Measurements from ENCODE around the gene LHPP.

Gene LHPP

DNA sequence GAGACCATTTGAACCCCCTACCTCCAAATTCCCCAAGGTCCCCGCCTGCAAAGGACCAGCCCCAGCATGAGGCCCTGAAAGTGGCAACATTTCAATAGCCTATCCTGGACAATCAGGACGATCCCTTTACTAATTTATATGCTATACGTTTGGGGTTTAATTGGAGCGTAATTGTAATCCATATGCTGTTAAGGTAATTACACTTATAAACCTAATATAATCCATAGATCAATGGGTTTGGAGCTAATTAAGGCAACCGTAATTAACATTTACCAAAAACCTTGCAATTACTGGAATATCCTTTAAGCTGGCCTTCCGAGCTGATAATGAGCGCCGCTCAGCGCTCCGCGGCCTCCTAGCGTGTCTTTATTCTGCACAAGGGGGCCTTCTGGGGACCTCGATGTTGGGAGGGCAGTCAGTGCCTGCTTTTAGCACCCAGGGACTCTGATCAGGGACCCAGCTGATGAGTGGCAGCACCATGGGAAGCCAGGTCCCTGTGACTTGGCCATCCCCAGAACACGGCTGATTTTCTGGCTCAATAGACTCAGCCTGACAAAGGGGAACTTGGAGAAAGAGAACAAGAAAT, 91.2 kb downstream of the LHPP start:
- DNase-seq, result no peak

DNA sequence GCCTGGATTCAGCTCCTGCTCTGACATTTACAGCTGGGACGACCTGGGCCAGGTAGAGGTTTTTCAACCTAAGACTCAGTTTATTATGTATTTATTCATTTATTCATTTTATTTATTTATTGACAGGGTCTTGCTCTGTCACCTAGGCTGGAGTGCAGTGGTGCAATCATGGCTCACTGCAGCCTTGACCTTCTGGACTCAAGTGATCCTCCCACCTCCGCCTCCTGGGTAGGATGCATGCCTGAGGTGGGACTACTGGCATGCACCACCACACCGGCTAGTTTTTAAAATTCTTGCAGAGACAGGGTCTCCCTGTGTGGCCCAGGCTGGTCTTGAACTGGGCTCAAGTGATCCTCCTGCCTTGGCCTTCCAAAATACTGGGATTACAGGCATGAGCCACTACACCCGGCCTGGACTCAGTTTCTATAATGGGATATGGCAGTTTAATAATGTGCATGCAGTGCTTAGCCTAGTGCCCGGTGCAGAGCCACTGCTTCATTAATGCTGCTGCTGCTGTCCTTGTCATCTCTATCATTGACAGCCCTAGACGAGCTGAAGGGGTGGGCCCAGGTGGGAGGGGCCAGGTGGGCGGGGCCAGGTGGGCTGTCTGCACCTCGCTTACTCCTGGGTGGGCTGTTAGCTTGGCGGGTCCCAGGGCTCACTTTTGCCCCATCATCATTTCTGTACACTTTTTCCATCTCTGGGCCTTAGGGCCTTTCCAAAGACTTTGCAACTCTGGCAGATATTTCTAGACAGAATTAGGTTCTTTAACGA, 92.6 kb downstream of the LHPP start:
- DNase-seq, result no peak

DNA sequence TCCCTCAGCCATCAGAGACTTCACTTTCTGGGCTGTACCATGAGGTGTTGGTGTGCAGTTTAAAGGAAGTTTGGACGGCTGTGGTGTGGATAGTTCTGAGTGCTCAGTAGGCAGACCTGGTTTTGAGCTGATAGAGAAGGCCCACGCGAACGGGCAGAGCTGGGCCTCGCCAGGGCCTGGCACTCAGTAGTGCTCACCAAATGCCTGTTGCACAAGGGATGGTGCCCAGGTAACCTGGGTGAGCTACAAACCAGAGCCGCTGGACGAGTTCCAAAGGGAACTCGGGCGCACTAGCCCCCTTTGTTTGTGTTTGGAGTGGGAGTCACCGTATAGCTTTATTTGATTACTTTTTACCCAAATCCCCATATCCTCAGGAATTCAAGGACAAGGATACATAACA, 95.5 kb downstream of the LHPP start:
- no peak for DNase-seq

DNA sequence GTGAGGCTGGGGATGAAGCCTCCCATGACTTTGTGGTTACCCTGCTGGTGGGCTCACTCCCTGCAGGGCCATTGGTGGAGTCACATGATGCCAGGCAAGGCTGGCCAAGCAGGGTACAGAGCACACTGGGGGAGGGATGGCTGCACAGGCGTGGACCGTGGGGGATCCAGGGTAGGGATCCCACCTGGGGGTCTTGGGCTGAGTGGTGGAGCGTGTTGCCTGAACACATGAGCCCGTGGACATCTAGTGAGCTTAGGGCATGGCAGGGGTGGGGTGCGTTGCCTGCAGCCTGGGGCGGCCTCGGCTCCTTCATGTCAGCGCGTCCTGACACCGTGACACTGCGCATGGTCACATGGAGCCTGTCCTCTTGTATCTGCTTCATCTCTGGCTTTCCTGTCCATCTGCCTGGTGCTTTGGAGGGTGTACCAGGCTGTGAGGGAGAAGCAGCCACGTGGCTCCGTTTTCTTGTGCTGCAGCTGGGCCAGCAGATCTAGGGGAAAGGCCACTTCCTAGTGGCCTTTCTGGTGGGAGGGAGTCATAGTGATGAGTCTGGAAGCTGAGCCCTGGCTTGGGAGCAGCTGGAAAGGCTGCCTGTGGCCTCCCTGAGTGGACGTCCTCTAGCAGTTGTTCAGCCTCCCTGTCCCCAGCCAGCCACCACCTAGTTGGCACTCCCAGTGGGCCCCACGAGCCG, 96.2 kb downstream of the LHPP start:
- peak in 18 of 56 donors; percentile 15 to 66 (median 33) for DNase-seq

DNA sequence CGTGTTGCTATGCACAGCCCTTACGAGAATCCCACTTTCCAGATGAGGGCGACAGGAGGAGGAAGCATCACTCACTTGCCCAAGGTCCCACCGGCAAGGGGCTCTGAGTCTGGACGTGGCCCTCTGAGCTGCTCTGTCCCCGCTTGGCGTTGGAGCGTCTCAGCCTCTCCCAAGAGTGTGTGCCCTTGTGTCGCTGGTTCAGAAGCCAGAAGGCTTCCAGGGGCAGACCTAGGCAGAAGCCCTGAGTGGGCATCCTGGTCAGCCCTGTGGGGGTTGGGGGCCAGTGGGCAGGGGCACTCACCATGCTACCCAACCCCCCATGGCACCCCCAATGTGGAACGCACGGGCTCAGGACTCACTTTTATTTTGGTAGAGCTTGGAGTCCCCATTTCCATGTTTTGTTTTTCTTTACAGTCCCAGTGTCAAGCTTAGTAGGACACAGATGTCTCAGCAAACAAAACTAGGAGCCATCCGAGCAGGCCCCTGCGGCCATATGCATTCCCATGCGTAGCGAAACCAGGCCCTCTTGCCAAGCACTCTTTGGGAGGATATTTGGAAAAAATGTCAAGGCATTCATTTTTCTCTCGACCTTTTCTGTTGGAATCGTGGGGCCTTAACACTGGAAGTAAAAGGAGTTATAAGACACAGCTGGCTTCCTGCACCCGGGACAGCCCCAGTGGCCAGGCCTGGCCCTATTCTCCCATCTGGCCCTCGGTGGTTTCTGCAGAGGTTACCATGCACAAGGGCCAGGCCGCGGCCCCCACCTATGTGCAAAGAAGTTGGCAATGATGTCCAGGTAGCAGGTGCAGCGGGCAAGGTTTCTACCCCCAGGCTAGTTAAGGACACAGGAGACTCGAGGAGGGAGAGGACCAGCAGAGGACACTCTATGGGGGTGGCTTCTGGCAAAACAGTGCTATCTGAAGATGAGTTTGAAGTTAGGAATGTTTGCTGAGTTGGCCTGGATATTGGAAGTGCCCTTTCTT, 97.0 kb downstream of the LHPP start:
- DNase-seq, result no peak

DNA sequence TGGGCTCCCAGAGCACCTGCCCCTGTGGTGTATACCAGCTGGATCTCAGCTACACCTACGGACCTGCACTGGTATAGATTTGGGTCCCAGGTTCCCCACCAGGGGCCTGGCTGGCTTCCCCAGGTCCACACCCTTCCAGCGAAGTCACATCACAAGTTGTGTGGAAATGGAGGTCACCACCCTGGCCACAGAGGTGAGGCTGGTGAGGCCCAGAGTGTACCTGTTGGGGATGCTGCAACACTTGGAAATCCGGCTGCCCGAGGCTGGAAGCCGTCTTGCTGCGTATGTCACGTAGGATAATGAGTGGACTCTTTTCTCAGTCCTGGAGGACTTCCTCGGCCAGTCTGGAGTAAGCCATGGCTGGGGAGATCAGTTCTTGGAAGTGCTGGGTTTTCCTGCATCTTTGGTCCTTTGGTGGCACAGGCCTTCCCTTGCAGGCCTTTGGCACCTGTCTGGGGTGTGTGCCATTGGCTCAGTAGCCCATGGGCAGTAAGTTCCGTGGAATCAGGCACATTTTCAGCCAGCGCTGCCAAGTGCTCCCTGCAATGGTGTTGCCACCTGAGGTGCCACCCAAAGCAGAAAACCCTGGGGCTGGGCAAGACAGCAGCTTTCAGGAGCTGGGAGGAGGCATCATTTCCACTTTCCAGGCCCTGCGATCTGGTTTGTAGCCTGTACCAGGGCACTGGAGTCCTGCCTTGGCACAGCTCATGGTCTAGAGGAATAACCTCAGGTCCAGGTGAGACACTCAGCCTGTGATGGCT, 97.9 kb downstream of the LHPP start:
- no peak for DNase-seq

DNA sequence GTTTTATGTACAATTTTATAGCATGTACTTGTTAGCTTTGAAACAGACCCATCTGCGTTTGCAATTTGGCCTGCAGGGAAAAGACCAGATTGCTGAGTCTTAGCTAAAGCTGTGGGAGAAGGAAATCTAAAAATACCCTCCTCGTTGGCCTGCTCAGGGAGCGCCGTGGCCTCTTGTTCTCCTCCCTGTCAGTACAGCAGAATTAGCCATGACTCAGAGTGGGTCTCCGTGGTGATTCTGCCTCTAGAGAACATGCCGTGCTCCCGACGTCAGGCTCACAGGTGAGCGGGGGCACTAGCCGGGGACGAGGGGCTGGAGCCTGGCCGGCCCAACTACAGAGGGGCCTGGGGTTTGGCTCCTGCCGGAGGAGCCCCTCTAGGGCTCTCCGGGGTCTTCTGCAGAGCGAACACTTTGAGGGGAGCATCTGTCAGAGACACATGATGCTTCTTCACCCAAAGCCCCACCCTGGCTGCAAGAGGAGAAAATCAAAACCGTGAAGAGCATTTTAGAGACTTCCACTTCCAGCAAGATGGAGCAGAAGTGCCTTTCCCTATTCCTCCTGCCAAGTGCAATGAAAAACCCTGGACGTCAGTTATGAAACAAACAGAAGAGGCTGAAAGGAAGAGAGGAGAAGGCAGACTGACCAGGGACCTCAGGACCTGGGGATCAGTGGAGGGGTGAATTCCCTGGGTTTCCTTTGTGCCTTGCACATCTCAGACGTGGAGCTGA, 98.9 kb downstream of the LHPP start:
- DNase-seq, result peak in 20 of 56 donors; percentile 14 to 59 (median 35)

DNA sequence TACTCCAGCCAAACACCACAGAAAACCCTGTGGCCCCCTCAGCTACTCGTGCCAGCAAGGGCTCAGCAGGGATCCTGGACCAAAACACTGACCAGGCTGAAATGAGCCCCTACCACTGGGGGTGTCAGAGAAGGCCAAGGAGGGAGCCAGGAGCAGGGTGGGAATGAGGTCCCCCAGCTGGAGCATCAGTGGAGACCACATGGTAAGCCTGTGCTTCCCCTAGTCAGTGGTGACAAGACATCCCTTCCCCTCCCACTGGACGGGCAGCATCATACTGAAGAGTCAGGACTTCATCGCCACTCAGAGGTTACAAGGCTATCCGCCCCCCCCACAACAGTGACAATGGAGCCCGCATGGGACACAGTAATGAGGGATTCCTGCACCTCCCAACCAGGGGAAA, 99.6 kb downstream of the LHPP start:
- no peak for DNase-seq

DNA sequence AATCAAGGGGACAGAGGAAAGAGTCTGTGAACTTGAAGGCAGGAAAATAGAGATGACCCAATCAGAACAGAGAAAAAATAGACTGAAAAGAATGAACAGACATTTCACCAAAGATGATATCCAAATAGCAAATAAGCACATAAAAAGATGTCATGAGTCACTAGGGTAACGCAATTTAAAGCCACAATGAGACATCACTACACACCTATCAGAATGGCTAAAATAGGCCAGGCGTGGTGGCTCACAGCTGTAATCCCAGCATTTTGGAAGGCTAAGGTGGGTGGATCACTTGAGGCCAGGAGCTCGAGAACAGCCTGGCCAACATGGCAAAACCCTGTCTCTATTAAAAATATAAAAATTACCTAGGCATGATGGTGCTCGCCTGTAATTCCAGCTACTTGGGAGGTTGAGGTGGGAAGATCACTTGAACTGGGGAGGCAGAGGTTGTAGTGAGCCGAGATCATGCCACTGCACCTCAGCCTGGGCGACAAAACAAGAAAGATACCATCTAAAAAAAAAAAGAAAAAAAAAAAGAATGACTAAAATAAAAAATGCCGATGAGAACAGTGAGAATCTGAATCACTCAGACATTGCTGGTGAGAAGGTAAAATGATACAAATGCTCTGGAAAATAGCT, 100.9 kb downstream of the LHPP start:
- no peak for DNase-seq

DNA sequence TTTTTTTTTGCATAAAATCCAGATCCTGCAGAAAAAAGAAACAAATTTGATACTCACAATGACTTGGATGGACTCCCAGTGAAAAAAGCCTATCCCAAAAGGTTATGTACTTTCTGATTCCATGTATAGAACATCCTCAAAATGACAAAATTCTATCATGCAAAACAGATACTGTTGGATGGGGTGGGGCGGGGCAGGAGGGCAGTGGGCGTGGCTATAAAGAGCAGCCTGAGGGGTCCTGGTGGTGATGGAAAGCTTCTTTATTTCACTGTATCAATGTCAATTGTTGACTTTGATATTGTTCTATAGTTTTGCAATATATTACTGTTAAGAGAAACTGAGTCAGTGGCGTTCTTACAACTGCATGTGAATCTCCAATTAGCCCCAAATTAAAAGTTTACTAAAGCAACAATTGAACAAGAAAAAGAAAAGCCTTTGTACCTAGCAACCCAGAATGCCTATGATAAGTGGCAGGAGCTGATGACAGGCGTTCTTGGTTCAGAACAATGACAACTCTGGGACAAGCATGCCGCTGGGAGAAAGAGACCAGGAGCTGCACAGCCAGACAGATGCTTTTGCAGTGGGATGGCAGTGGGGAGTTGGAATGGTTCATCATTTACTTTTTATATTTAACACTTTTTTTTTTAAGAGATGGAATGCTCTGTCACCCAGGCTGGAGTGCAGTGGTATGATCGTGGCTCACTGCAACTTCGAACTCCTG, 101.9 kb downstream of the LHPP start:
- DNase-seq, result no peak

DNA sequence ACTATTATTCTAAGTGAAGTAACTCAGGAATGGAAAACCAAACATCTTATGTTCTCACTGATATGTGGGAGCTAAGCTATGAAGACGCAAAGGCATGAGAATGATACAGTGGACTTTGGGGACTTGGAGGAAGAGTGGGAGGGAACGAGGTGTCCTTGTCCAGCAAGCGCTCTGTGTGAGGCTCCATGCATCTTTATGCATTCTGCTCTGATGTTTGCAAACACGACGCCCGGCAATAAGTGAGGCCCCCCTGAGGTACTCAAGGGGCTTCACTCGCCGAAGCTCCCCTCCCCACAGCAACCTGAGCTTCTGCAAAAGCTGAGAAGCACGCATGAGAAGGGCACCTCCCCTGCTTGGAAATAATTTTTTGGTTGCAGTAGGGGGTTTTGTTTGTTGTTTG, 103.3 kb downstream of the LHPP start:
- DNase-seq, result no peak

DNA sequence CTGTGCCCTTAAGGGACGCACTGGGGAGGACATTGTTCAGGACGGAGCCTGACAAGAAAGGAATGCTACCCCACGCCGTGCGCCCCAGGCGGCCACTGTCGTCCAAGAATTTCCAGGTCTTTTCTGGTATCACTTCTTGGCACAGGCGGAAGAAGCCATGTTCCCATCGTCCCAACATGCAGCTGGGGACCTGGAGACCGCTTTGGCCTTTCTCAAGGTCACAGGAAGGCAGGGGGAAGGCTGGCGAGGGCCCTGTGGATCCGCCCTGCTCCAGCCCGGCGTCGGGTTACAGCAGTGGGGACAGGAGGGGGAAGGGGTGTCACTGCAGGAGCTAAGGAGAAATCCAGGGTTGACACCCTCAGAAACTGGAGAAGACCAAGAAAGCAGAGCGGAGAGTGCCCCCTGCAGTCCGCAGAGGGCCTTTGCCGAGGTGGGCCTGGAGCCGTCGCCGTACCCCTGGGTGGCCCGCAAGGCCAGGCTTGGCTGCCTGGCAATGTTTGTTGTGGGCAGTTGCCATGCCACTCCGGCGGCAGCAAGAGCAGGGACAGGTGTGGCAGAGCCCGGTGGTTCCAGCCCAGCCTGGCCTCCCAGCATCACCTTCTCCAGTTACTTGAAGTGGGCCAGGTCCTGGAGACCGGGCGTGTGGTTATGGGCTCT, 104.1 kb downstream of the LHPP start:
- no peak for DNase-seq

DNA sequence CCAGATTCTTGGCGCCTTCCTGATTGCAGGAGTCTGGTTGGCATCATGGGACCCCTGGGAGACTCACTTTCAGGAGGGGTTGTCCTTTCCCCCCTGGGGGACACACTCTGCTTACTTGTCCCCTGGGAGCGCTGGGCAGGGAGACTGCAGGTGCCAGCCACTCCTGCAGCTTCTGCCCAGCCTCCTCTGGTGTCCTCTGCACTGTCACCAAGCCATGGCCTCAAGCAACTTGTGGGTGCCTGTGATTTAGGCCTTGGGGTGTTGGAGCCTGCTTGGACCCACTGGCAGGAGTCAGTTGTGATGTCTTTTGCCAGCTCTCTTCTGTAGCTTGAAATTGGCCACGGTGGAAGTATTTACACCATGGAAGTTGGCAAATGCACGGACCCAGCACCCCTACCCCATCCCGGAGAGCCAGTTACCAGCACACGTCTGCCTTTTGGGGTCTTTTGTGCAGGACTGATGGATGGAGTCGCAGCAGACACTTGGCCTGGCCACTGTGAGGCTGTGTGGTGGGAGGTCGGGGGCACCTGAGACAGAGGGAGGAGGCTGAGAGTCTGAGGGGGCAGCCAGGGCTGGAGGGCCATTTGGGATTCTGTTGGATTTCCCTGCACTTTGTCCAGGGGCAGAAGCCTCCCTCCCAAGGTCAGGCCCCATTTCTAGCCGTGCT, 104.7 kb downstream of the LHPP start:
- DNase-seq, result no peak

DNA sequence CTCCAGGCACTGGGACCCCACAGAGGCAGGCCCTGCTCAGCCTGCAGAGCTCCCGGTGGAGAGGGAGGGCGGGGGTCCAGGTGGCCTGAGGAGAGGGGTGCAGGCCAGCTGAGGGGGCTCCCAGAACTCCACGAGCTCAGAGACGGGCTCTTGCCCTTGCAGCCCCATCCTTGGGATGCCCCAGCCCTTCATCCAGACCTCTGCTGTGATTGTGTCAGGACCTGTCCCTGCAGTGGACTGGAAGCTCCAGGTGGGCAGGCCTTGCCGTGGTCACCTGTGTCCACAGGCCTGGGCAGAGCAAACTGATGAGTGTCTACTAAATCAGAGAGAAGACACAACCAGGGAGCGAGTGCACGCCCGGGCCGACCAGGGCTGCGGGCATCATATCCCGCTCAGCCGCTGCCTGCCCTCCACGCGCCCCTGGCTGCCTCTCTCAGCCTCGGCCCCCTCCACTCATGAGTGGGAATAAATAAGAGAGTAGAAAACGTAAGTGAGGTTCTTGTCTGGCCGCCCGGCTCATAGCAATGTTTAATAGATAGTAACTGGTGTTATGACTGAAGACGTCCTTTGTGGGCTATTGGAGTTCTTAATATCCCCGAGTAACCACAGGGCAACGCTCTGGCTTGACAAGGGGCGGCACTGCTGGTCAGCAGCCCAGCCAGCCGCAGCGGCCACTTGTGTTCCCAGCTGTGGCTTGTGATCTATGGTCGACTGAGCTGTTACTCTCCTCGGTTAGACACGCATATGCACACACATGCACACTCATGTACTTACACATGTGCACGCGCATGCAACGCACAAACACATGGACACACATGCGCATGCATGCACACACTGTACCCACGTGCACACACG, 105.6 kb downstream of the LHPP start:
- peak in 13 of 56 donors; percentile 17 to 59 (median 33) for DNase-seq

DNA sequence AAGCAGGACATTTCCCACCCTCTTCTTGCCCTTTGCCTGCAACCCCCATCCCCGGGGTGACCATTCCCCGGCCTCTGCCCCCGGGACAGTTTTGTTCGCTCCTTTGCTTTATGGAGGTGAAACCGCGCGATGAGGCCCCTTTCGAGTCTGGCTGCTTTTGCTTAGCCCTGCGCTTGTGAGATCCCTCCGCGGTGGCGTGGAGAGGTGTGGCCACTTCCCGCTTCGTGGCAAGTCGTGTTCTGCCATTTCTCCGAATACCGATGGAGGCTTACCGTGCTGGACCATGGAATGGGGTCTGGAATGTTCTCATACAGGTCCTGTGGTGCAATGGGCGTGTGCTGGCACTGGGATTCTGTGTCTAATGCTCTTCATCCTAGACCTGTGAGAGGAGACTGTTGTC, 106.7 kb downstream of the LHPP start:
- no peak for DNase-seq

DNA sequence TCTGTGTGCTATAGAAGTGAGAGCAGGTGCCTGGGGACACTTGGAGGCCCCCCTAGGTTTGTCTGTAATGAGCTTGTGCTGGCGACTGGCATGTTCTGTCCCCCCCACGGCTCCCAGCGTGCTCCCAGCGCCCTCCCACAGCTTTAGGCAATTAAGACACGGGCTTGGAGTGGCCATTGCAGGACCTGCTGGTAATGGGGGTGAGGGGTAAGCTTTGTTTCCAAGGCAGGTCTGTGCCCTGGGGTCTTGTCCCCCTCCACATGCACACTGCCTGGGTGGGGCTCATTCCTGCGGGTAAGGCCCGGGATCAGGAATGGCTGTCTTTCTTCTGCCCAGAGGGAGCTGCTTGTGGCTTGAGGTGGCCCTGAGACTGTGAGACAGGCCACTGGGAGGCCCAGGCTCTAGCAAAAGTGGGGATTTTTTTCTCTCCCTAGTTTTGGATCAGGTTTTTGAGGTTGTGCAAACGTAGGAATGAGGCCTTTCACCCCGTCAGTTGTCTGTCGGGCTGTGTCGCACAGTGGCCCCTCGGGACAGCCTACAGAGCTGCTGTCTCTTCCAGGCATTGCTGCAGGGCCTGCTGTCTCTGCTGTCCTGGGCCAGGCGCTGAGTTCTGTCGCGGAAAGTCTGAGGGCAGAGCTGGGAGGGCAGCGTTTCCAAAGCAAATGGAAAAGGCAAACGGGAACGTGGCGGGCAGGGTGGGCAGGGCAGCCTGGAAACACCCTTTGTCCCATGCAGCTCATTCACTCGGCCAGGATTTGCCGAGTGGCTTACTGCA, 107.4 kb downstream of the LHPP start:
- DNase-seq, result no peak
